Left renal cortex interstitium (tissue), 4 donors: ENCODE measurements around the gene AP1S3. TPM values are rescaled to one million over a fixed set of nuclear protein-coding genes. Genes with fewer than 3 reads are reported as not detected.

Source experiments
- DNase-seq, 4 donors: peaks; one replicate each; pipeline ENCODE4 v3.0.0-alpha.2; 2013; ENCODE audit warnings: low read depth in 4 of 4, low spot score in 2 of 4, missing footprints in 1 of 4
- polyA plus RNA-seq, 4 donors: library from polyadenylated mRNA; unstranded; fragments of 120-200 nt; gene quantifications; one replicate each; pipeline ENCODE4 v1.2.1, GENCODE V29; 2013; ENCODE audit not compliant: insufficient read length in 4 of 4

The AP1S3 gene
- polyA plus RNA-seq, 4 donors, result 11.4 to 18.8 (median 12.5) TPM

- no peak for DNase-seq
Measured at GRCh38 chr2:223727562-223727961, 109.8 kb downstream of the AP1S3 start.

- DNase-seq, result no peak
Measured at GRCh38 chr2:223725986-223726970, 111.1 kb downstream of the AP1S3 start.

- peak in 3 of 4 donors; percentile 60 to 79 (median 70) for DNase-seq
Measured at GRCh38 chr2:223725494-223725893, 111.9 kb downstream of the AP1S3 start.

- no peak for DNase-seq
Measured at GRCh38 chr2:223724861-223725260, 112.5 kb downstream of the AP1S3 start.

GRCh38 chr2:223723954-223724411 is 113.4 kb downstream of the AP1S3 start:
- no peak for DNase-seq

- no peak for DNase-seq
Measured at GRCh38 chr2:223722226-223722625, 115.2 kb downstream of the AP1S3 start.

GRCh38 chr2:223721746-223722145 is 115.6 kb downstream of the AP1S3 start:
- no peak for DNase-seq

GRCh38 chr2:223720367-223720766 is 117.0 kb downstream of the AP1S3 start:
- no peak for DNase-seq

- DNase-seq, result no peak
Measured at GRCh38 chr2:223712642-223713041, 124.7 kb downstream of the AP1S3 start.

GRCh38 chr2:223711596-223712326 is 125.6 kb downstream of the AP1S3 start:
- no peak for DNase-seq

Other genes with a start within 250 kb of the AP1S3 start
- gene SCG2, start 235.2 kb downstream of the AP1S3 start, polyA plus RNA-seq, result 1 to 10 TPM in 1 of 4 donors, under 1 TPM in 3; 0.22 to 1.5 (median 0.40) TPM
- 10 to 100 TPM; 57.5 to 64.0 (median 59.6) TPM for gene WDFY1, start 107.8 kb upstream of the AP1S3 start, polyA plus RNA-seq
- 10 to 100 TPM; 33.8 to 39.3 (median 35.4) TPM for gene MRPL44, start 119.9 kb upstream of the AP1S3 start, polyA plus RNA-seq
- 100 to 1,000 TPM in 3 of 4 donors, 10 to 100 TPM in 1; 95.5 to 140 (median 124) TPM for gene SERPINE2, start 201.7 kb upstream of the AP1S3 start, polyA plus RNA-seq